Activated T-cell treated with anti-CD3 and anti-CD28 coated beads, Interleukin-2, amount 50 U/mL, for 4 hours (primary cell): ENCODE data around the gene CLTA. TPM values are rescaled to one million over a fixed set of nuclear protein-coding genes. Genes with fewer than 3 reads are reported as not detected.
"Not testable (repeated sequence)": the region's sequence is repeated elsewhere in the genome, so short reads cannot be mapped to it uniquely, and the experiment has no call there.

Experiments
- ATAC-seq, 2 donors: fragments of 200-7000 bp; cut with Tn5 transposase; one replicate each; pipeline ENCODE4 v1.10.0; 2021
- DNase-seq: peaks from one replicate; pipeline ENCODE4 v3.0.0-alpha.2; 2020
- H3K27me3 Mint-ChIP-seq: one replicate; pipeline ENCODE4 v1.8.0; 2021; ENCODE audit warnings: low read depth, mixed read lengths
- H3K36me3 Mint-ChIP-seq: one replicate; pipeline ENCODE4 v1.8.0; 2022; ENCODE audit warnings: mixed read lengths; ENCODE audit not compliant: insufficient read depth
- H3K4me1 Mint-ChIP-seq: one replicate; pipeline ENCODE4 v1.8.0; 2021; ENCODE audit warnings: low read depth, mixed read lengths
- H3K4me3 Mint-ChIP-seq: one replicate; pipeline ENCODE4 v1.8.0; 2021; ENCODE audit warnings: mild to moderate bottlenecking, moderate library complexity, mixed read lengths
- H3K9me3 Mint-ChIP-seq: one replicate; pipeline ENCODE4 v1.8.0; 2021; ENCODE audit warnings: mixed read lengths
- total RNA-seq, 3 donors: library from RNA; stranded (reverse); gene quantifications; one replicate each; pipeline ENCODE4 v1.2.1, GENCODE V29; 2021

Gene CLTA
- total RNA-seq, 3 donors from 2014 or later, result 182 to 195 (median 183) TPM

GRCh38 chr9:36151316-36152210 lies 39.2 kb upstream of the CLTA start:
- DNase-seq (peak; percentile 83), ATAC-seq (peak; percentile 95 to 98)
- Mint-ChIP-seq H3K9me3 (no peaks in the 10 kb centered on the region), H3K4me1 (peaks cover 73% of the 10 kb centered on the region), H3K4me3 (peak overlapping the region; percentile 63), H3K27me3 (no peaks in the 10 kb centered on the region), H3K36me3 (peaks cover 14% of the 10 kb centered on the region)

- Mint-ChIP-seq H3K27me3 (no peaks in the 10 kb centered on the region), H3K4me1 (peaks cover 62% of the 10 kb centered on the region), H3K9me3 (no peaks in the 10 kb centered on the region), H3K36me3 (peaks cover 11% of the 10 kb centered on the region), H3K4me3 (no peak overlapping the region)
- ATAC-seq (no peak), DNase-seq (no peak)
These were observed 37.8 kb upstream of the CLTA start for GRCh38 chr9:36152741-36153438.

GRCh38 chr9:36153746-36154145 lies 37.0 kb upstream of the CLTA start:
- peaks cover 59% of the 10 kb centered on the region for H3K4me1 Mint-ChIP-seq
- no peak for ATAC-seq

GRCh38 chr9:36154331-36154952 lies 36.3 kb upstream of the CLTA start:
- DNase-seq (no peak), ATAC-seq (no peak)
- H3K36me3 Mint-ChIP-seq, result peaks cover 20% of the 10 kb centered on the region
- peaks cover 55% of the 10 kb centered on the region for H3K4me1 Mint-ChIP-seq
- H3K4me3 Mint-ChIP-seq, result peak overlapping the region; percentile 2
- H3K27me3 Mint-ChIP-seq, result no peaks in the 10 kb centered on the region
- no peaks in the 10 kb centered on the region for H3K9me3 Mint-ChIP-seq

More at GRCh38 chr9:36153746-36154145, 37.0 kb upstream of the CLTA start:
- no peak for DNase-seq
- H3K27me3 Mint-ChIP-seq, result no peaks in the 10 kb centered on the region
- H3K4me3 Mint-ChIP-seq, result no peak overlapping the region
- H3K36me3 Mint-ChIP-seq, result peaks cover 17% of the 10 kb centered on the region
- H3K9me3 Mint-ChIP-seq, result no peaks in the 10 kb centered on the region

- no peak for ATAC-seq
- Mint-ChIP-seq H3K36me3 (peaks cover 22% of the 10 kb centered on the region), H3K27me3 (no peaks in the 10 kb centered on the region), H3K4me3 (no peak overlapping the region), H3K9me3 (no peaks in the 10 kb centered on the region), H3K4me1 (peaks cover 42% of the 10 kb centered on the region)
- no peak for DNase-seq
These were observed 34.6 kb upstream of the CLTA start for GRCh38 chr9:36156116-36156515.

GRCh38 chr9:36158122-36158521 lies 32.6 kb upstream of the CLTA start:
- no peaks in the 10 kb centered on the region for H3K27me3 Mint-ChIP-seq
- peaks cover 22% of the 10 kb centered on the region for H3K36me3 Mint-ChIP-seq
- DNase-seq (no peak), ATAC-seq (no peak)
- H3K4me1 Mint-ChIP-seq, result peaks cover 25% of the 10 kb centered on the region
- H3K4me3 Mint-ChIP-seq, result no peak overlapping the region
- H3K9me3 Mint-ChIP-seq, result no peaks in the 10 kb centered on the region

- no peaks in the 10 kb centered on the region for H3K9me3 Mint-ChIP-seq
- H3K4me3 Mint-ChIP-seq, result no peak overlapping the region
- H3K36me3 Mint-ChIP-seq, result peaks cover 22% of the 10 kb centered on the region
- no peaks in the 10 kb centered on the region for H3K27me3 Mint-ChIP-seq
- ATAC-seq, result no peak
- DNase-seq, result no peak
- H3K4me1 Mint-ChIP-seq, result peaks cover 18% of the 10 kb centered on the region
These were observed 31.8 kb upstream of the CLTA start for GRCh38 chr9:36158917-36159316.

- H3K27me3 Mint-ChIP-seq, H3K4me3 Mint-ChIP-seq, H3K9me3 Mint-ChIP-seq, DNase-seq, ATAC-seq: not testable (repeated sequence)
- Mint-ChIP-seq H3K36me3 (peaks cover 19% of the 10 kb centered on the region), H3K4me1 (peaks cover 13% of the 10 kb centered on the region)
These were observed 31.2 kb upstream of the CLTA start for GRCh38 chr9:36159509-36159908.

GRCh38 chr9:36160126-36160525 lies 30.6 kb upstream of the CLTA start:
- not testable (repeated sequence) for H3K4me1 Mint-ChIP-seq, DNase-seq, H3K27me3 Mint-ChIP-seq, ATAC-seq, H3K9me3 Mint-ChIP-seq, H3K4me3 Mint-ChIP-seq
- peaks cover 17% of the 10 kb centered on the region for H3K36me3 Mint-ChIP-seq

- no peak overlapping the region for H3K4me3 Mint-ChIP-seq
These were observed 29.5 kb upstream of the CLTA start for GRCh38 chr9:36161187-36161586.

GRCh38 chr9:36162211-36162738 lies 28.4 kb upstream of the CLTA start:
- Mint-ChIP-seq H3K9me3 (no peaks in the 10 kb centered on the region), H3K27me3 (no peaks in the 10 kb centered on the region), H3K36me3 (peaks cover 13% of the 10 kb centered on the region), H3K4me3 (no peak overlapping the region), H3K4me1 (peaks cover 12% of the 10 kb centered on the region)
- ATAC-seq (no peak), DNase-seq (no peak)

More at GRCh38 chr9:36161187-36161586, 29.5 kb upstream of the CLTA start:
- H3K27me3 Mint-ChIP-seq, result no peaks in the 10 kb centered on the region
- H3K36me3 Mint-ChIP-seq, result peaks cover 17% of the 10 kb centered on the region
- DNase-seq, result no peak
- H3K9me3 Mint-ChIP-seq, result no peaks in the 10 kb centered on the region
- H3K4me1 Mint-ChIP-seq, result peaks cover 9% of the 10 kb centered on the region
- ATAC-seq, result no peak

GRCh38 chr9:36163049-36163785 lies 27.5 kb upstream of the CLTA start:
- no peaks in the 10 kb centered on the region for H3K27me3 Mint-ChIP-seq
- no peak overlapping the region for H3K4me3 Mint-ChIP-seq
- no peaks in the 10 kb centered on the region for H3K9me3 Mint-ChIP-seq
- ATAC-seq (no peak), DNase-seq (no peak)
- H3K4me1 Mint-ChIP-seq, result peaks cover 10% of the 10 kb centered on the region
- peaks cover 11% of the 10 kb centered on the region for H3K36me3 Mint-ChIP-seq

GRCh38 chr9:36163786-36164170 lies 26.9 kb upstream of the CLTA start:
- Mint-ChIP-seq H3K9me3 (no peaks in the 10 kb centered on the region), H3K36me3 (peaks cover 7% of the 10 kb centered on the region), H3K4me3 (no peak overlapping the region), H3K4me1 (peaks cover 7% of the 10 kb centered on the region), H3K27me3 (no peaks in the 10 kb centered on the region)
- ATAC-seq (no peak), DNase-seq (no peak)

- ATAC-seq (no peak), DNase-seq (no peak)
- H3K9me3 Mint-ChIP-seq, result no peaks in the 10 kb centered on the region
- no peak overlapping the region for H3K4me3 Mint-ChIP-seq
- peaks cover 7% of the 10 kb centered on the region for H3K4me1 Mint-ChIP-seq
- H3K36me3 Mint-ChIP-seq, result peaks cover 5% of the 10 kb centered on the region
- H3K27me3 Mint-ChIP-seq, result no peaks in the 10 kb centered on the region
These were observed 26.3 kb upstream of the CLTA start for GRCh38 chr9:36164372-36164771.
